Cardiac fibroblast (primary cell): Measurements from ENCODE around the gene IQCC.
A peak's percentile ranks its signal among the peaks of the same experiment; 100 is the strongest.

Experiments used
- DNase-seq, 2 donors: peaks; one replicate each; pipeline versions ENCODE4 v3.0.0 to v3.0.0-alpha.2; 2010; ENCODE audit warnings: low read depth in 2 of 2
- H3K4me3 ChIP-seq, 2 donors: replicated peaks in 1 of 2; 1 replicate in 1 of 2; 2 replicates in 1 of 2; pipeline ENCODE4 v1.5.1; 2011; ENCODE audit warnings: low read depth in 2 of 2, low read length in 2 of 2, mild to moderate bottlenecking in 2 of 2, moderate library complexity in 1 of 2
- TF ChIP-seq, protein P1 (sequence below): IDR thresholded peaks from one replicate; pipeline ENCODE4 v1.5.1; 2011; ENCODE audit warnings: low read depth, mild to moderate bottlenecking, low read length, inconsistent platforms

IQCC gene

DNA sequence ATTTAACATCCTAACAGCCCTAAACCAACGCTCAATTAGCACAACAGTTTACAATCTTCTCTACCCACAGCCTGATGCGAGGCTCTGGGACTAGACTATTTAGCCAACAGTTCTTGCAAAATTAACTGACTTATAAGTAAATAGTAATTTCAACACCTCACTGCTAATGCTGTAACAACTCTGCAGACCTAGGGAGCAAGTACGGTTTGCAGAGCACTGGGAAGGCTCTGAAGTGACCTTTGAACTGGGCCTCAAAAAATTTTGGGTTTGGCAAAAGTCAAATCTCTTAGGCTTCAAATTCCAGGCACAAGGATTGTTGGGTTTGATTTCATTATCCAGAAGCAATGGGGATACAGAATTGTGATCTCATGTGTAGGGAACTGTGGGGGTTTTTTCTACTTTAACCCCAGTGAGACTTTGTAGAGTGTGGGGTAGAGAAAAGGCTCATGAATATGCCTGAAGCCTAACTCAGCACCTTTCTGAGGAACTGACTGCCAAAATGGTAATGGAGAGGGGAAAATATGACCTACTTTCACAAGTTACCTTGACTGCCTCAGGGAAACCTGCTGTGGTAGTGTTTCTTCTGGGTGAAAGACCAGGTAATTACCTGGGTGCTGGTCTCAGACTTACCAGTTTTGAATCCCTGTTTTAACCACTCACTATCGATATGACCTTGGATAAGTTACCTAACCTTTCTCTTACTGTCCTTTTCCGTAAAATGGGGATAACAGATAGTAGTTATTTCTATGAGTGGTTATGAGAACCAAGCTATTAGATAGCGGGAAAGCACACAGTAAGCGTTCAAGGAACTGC lies 26.9 kb upstream of the IQCC start:
- H3K4me3 ChIP-seq, result no peak overlapping the region
- TF ChIP-seq, protein P1, sequence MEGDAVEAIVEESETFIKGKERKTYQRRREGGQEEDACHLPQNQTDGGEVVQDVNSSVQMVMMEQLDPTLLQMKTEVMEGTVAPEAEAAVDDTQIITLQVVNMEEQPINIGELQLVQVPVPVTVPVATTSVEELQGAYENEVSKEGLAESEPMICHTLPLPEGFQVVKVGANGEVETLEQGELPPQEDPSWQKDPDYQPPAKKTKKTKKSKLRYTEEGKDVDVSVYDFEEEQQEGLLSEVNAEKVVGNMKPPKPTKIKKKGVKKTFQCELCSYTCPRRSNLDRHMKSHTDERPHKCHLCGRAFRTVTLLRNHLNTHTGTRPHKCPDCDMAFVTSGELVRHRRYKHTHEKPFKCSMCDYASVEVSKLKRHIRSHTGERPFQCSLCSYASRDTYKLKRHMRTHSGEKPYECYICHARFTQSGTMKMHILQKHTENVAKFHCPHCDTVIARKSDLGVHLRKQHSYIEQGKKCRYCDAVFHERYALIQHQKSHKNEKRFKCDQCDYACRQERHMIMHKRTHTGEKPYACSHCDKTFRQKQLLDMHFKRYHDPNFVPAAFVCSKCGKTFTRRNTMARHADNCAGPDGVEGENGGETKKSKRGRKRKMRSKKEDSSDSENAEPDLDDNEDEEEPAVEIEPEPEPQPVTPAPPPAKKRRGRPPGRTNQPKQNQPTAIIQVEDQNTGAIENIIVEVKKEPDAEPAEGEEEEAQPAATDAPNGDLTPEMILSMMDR, result no peak
- no peak for DNase-seq

DNA sequence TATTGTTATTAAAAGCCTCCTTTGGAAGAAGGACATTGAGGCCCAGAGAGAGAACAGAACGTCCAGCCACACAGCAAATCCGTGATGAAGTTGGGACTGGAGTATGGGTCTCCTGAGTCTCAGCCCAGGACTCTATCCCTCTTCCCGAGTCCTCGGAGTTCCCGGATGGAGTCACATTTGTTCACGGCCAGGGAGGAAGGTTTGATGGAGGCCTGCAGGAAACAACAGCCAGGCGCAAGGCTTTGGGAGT lies 26.4 kb upstream of the IQCC start:
- DNase-seq, result no peak
- peak overlapping the region; percentile 26 to 76 for H3K4me3 ChIP-seq
- TF ChIP-seq, protein P1, result no peak

DNA sequence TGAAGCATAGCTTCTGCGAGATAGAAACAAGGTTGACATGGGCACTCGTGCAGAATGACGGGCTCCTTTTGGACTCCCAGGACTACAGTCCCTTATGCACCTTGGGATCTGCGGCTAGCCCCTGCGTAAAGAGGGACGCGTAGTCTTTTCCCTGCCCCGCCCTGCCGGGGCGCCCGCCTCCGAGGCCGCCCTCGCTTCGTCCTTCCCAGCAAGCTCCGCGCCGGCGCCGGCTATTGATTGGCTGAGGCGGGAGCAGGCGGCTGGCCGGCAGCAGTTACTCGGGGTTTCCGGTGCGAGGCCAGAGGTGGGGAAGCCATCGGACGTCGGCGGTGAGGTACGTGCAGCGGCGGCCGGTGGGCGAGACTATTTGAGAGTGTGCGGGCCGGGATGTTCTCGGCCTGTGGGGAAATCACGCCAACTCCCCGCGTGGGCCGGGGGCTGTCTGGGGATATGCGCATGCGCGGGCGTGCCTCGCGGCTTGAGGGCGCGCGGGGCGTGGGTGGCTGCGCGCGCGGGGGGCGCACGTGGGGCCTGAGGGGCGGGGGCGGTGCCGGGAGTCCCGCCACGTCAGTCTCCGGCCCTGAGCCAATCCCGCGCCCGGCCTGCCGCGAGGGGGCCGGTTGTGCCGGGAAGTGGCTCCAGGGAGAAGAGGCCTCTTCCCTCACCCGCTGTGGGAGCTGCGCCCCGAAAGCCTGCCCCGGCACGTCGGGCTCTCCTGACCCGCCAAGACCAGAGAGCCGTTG lies 25.9 kb upstream of the IQCC start, which contains the start of gene TXLNA:
Gene TXLNA, plus strand, starts transcription at position 233 of the 743 bp plus-strand sequence. CDS start 671 bp downstream, outside the sequence.
- TF ChIP-seq, protein P1, result no peak
- peak within 1 kb of the TSS; percentile 67 to 76 for H3K4me3 ChIP-seq
- DNase-seq, result peak; percentile 93 to 96

DNA sequence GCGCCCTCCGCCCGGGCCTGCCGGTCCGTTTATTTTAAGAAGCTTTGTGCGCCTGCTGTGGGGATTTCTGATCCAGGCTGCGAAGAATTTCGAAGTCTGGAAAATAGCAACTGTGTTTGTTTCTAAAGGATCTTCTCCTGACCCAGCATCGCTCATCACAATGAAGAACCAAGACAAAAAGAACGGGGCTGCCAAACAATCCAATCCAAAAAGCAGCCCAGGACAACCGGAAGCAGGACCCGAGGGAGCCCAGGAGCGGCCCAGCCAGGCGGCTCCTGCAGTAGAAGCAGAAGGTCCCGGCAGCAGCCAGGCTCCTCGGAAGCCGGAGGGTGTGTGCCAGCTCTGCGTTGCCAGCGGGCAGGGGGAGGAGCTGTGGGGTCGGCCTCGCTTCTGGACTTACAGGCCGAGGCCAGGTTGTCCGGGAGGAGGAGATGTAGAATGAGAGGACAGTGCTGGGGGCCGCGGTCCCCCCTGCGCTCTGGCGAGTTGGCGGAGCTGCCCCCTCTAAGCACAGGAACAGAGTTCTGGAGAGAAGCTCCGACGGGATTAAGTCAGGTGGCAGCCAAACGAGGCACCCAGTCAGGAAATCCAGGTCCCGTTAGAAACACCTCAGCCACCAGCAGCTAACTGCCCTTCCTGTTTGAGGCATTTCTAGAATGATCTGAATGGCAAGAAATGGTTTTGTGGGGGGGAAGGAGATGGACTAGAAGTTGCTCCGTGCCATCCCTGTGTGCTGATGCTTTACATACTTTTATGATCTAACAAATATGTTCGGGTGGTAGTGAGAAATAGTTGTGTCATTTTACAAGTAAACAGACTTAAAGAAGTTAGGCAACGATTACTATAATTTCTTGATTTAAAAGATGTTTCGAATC lies 25.0 kb upstream of the IQCC start:
- peak; percentile 52 to 73 for DNase-seq

DNA sequence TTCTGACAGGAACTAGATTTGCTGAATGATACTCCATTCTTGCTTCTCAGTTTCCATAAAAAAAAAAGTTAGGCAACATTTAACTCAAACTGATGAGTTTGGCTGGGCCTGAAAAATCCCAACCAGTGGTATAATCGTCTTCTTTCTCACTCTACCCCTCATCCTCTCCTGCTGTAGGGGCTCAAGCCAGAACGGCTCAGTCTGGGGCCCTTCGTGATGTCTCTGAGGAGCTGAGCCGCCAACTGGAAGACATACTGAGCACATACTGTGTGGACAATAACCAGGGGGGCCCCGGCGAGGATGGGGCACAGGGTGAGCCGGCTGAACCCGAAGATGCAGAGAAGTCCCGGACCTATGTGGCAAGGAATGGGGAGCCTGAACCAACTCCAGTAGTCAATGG lies 24.4 kb upstream of the IQCC start:
- peak overlapping the region; percentile 67 to 76 for H3K4me3 ChIP-seq
- TF ChIP-seq, protein P1, result no peak
- DNase-seq, result no peak

More for the DNA sequence above, 25.0 kb upstream of the IQCC start:
- peak overlapping the region; percentile 67 to 76 for H3K4me3 ChIP-seq
- TF ChIP-seq, protein P1, result no peak

DNA sequence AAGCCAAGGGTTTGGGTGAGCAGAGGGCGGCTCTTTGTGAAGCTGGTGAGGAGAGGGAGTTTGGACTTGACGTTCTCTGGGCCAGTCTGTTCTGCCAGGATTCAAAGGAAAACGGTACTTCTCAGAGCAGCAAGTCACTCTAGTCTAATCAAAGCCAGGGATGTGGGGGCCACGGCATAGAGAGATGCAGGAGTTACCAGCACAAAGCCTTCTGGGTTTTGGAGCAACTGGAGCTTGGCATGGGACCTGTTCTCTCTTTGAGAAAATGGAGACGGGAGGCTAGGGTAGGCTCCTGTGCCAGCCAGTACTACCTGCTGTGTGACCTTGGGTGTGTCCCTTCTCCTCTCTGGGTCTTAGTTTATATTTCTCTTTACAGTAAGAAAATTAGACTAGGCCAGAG lies 23.9 kb upstream of the IQCC start:
- H3K4me3 ChIP-seq, result peak overlapping the region; percentile 67 to 76
- TF ChIP-seq, protein P1, result no peak
- no peak for DNase-seq
